Thyroid gland (tissue), 4 donors: ENCODE data around the gene SLC25A20. TPM values are rescaled to one million over a fixed set of nuclear protein-coding genes. Genes with fewer than 3 reads are reported as not detected.

Experiments used
- DNase-seq, 2 donors: peaks; one replicate each; pipeline ENCODE4 v3.0.0-alpha.2; 2019
- H3K27ac ChIP-seq, 3 donors: fragments of 200-600 bp; sonication (generic); 1 replicate in 2 of 3; 2 replicates in 1 of 3; pipeline ENCODE4 v1.5.1; 2016 to 2019; ENCODE audit warnings: mild to moderate bottlenecking in 1 of 3, moderate library complexity in 1 of 3
- H3K27me3 ChIP-seq: fragments of 200-600 bp; sonication (generic); one replicate; pipeline ENCODE4 v1.5.1; 2019
- H3K36me3 ChIP-seq, 2 donors: fragments of 200-600 bp; sonication (generic); one replicate each; pipeline ENCODE4 v1.5.1; 2016 to 2019
- H3K4me1 ChIP-seq, 2 donors: fragments of 200-600 bp; sonication (generic); one replicate each; pipeline ENCODE4 v1.5.1; 2017 to 2019
- H3K4me3 ChIP-seq, 3 donors: fragments of 200-600 bp; sonication (generic); replicated peaks in 1 of 3; 1 replicate in 2 of 3; 2 replicates in 1 of 3; pipeline ENCODE4 v1.5.1; 2016; ENCODE audit warnings: mild to moderate bottlenecking in 1 of 3
- H3K9me3 ChIP-seq: fragments of 200-600 bp; sonication (generic); one replicate; pipeline ENCODE4 v1.5.1; 2017
- CTCF ChIP-seq, 6 experiments: fragments of 200-600 bp in 3 of 6; fragments of 450-650 bp in 3 of 6; sonication (generic) in 3 of 6; IDR thresholded peaks; one replicate each; pipeline ENCODE4 v1.5.1; 2016 to 2019; ENCODE audit warnings: antibody characterized with exemption in 6 of 6, mild to moderate bottlenecking in 2 of 6, inconsistent platforms in 1 of 6, moderate library complexity in 1 of 6
- POLR2A ChIP-seq, 2 donors: fragments of 450-650 bp; IDR thresholded peaks; one replicate each; pipeline ENCODE4 v1.6.1; 2017; ENCODE audit warnings: antibody characterized with exemption in 2 of 2, mild to moderate bottlenecking in 2 of 2, moderate library complexity in 1 of 2
- WGBS, 2 donors: methylation state at CpG; one replicate each; pipeline ENCODE4 v1.1.5; 2017; 5-methylcytosine and 5-hydroxymethylcytosine counted together
- intact Hi-C: fragments of 100-400 bp; cut with DNase I; formaldehyde crosslinking; loops from one replicate; pipeline ENCODE4 v1.15.1; 2023
- total RNA-seq, 4 donors: library from RNA; depleted of rRNA; stranded (reverse); fragments of >200 nt; gene quantifications; one replicate each; pipeline ENCODE4 v1.2.3, GENCODE V29; 2016

SLC25A20 gene
- total RNA-seq, 4 donors from 2014 or later: 17.6 to 48.0 (median 33.7) TPM

DNA sequence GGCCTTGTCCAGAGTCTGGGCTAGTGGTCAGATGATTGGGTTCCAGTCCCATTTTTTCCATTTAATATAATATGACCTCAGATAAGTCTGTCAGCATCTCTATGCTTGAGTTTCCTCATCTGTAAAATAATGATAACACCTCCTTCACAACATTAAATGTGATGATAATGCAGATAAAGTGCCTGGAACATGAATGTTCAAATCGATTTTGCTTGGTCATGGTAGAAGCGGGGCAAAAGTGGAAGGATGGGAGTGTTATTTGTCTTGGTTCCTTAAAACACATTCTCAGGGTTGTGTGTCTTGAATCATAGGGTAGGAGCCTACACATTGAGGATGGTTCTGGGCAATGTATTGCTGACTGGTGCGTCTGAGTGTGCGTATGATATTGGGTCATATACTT is 36.8 kb upstream of the SLC25A20 start:
- H3K9me3 ChIP-seq: no peaks in the 10 kb centered on the region
- H3K27me3 ChIP-seq: no peaks in the 10 kb centered on the region
- H3K4me3 ChIP-seq: no peak overlapping the region
- H3K4me1 ChIP-seq: peaks cover 13 to 27% of the 10 kb centered on the region in 2 donors
- no peak for DNase-seq
- no peak for TF ChIP-seq CTCF (IDR thresholded peaks at IDR 0.05)
- no peak for TF ChIP-seq POLR2A (IDR thresholded peaks at IDR 0.05)
- no peak overlapping the region for H3K27ac ChIP-seq
- peaks cover 0 to 3% of the 10 kb centered on the region in 2 donors for H3K36me3 ChIP-seq
- 86 to 94% methylated on average over 4 of the region's 4 CpGs for WGBS, 2 donors
- intact Hi-C loops: no loop called here

DNA sequence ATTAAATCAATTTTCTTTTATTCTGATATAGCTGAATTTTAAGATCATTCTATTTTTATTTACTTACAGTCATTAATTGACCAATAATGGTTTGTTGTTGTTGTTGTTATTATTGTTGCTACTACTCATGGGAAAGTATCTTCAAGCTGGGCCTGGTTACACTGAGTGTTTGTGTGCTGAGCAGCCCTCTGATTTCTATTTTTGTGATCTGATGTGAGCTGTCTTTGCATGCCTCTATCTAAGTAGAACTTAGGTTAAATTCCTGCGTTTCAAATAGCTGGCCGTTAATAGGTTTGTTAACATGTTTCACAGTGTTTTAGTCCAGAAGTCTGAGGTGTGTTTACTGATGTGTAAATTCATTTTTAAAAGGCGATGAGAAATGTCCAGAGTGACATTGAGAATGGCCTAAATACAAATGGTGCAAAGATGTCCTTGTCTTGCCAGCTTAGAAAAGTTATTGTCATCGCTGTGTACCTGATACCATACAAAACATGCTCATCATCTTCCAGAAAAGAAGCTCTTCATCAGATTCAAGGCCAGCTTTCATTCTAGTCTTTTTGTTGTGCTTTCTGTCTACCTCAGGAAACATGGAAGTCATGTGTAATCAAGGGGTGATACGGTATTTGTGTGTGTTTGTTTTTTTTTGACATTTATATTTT is 35.8 kb upstream of the SLC25A20 start:
- Histone ChIP-seq H3K4me1 (peaks cover 21 to 38% of the 10 kb centered on the region in 2 donors), H3K4me3 (no peak overlapping the region), H3K9me3 (no peaks in the 10 kb centered on the region), H3K27me3 (no peaks in the 10 kb centered on the region), H3K27ac (no peak overlapping the region), H3K36me3 (peaks cover 0 to 3% of the 10 kb centered on the region in 2 donors)
- WGBS, 2 donors: 96 to 98% methylated on average over 5 of the region's 5 CpGs
- intact Hi-C loops: no loop called here
- TF ChIP-seq CTCF (IDR thresholded peaks at IDR 0.05): no peak
- no peak for TF ChIP-seq POLR2A (IDR thresholded peaks at IDR 0.05)
- DNase-seq: no peak

GRCh38 chr3:48931944-48932580 is 33.4 kb upstream of the SLC25A20 start:
- Histone ChIP-seq H3K27ac (no peak overlapping the region), H3K36me3 (peaks cover 10 to 17% of the 10 kb centered on the region in 2 donors), H3K4me3 (no peak overlapping the region), H3K27me3 (no peaks in the 10 kb centered on the region), H3K9me3 (no peaks in the 10 kb centered on the region), H3K4me1 (peaks cover 30 to 44% of the 10 kb centered on the region in 2 donors)
- intact Hi-C loops: no loop called here
- 65 to 75% methylated on average over 1 of the region's 1 CpG for WGBS, 2 donors
- no peak for DNase-seq
- TF ChIP-seq POLR2A (IDR thresholded peaks at IDR 0.05) (no peak), CTCF (IDR thresholded peaks at IDR 0.05) (no peak)

- WGBS, 2 donors: 89 to 91% methylated on average over 3 of the region's 3 CpGs
- intact Hi-C loops: no loop called here
These were observed 31.9 kb upstream of the SLC25A20 start for GRCh38 chr3:48930590-48930989.

More at GRCh38 chr3:48930590-48930989, 31.9 kb upstream of the SLC25A20 start:
- DNase-seq: no peak
- TF ChIP-seq CTCF (IDR thresholded peaks at IDR 0.05) (no peak), POLR2A (IDR thresholded peaks at IDR 0.05) (no peak)
- Histone ChIP-seq H3K36me3 (peaks cover 10 to 20% of the 10 kb centered on the region in 2 donors), H3K4me3 (no peak overlapping the region), H3K27ac (no peak overlapping the region), H3K27me3 (no peaks in the 10 kb centered on the region), H3K9me3 (no peaks in the 10 kb centered on the region), H3K4me1 (peaks cover 37 to 51% of the 10 kb centered on the region in 2 donors)
